ENCODE results near the gene SV2B.

Gene SV2B

DNA sequence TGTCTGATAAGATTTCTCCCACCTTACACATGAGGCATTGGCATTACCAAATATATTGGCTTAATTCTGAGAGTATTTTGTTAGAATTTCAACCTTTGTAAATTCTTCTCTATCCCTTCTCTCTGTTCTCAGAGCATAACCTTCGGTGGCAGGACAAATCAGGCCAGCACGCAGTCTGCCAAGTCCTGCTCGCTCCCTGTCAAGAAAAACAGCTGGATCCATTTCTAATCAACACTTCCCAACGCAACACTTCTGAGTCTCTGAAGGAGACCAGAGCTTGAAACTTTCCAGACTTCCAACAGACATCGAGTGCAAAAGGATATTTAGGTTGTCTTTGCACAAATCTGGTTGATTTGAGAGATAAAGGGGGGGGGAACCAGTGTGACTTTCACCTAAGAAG is 125.7 kb downstream of the SV2B start:
- in situ Hi-C loops (cut with MboI; ENCODE audit: low sequenced_read_pairs) = no loop called here

DNA sequence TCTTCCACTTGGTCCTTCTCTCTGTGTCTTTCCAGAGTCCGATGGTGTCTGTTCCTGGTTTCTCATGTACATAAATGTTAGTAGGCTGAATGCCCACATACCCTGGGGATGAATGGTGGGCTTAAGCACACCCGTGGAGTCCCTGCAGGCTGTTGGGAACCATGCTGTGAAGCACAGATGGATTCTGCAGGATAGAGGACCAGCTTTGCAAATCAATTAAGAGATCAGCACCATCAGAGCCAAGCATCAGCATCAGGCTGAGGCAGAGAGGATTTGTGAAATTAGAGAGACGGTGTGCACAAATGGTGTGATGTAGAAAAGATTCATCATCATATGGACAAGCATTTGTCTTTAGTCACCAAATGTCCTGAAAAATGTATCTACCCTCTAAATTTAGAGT is 127.1 kb downstream of the SV2B start:
- in situ Hi-C loops (cut with MboI; ENCODE audit: low sequenced_read_pairs) = no loop called here

DNA sequence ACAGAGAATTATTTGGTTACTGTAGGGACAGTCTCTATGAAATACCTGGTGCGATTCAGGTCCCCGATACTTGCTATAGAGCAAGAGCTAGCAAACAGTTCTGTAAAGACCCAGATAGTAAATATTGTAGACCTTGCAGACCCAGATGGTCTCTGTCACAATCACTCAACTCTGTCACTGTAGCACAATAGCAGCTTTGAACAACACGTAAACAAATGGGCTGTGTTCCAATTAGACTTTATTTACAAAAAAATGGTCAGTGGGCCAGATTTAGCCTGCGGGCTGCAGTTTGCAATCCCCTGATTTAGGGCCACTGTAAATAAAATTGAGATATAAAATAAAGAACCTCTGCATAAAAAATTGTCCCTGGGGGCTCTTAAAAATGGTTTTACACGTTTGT is 127.7 kb downstream of the SV2B start:
- in situ Hi-C loops (cut with MboI; ENCODE audit: low sequenced_read_pairs) = no loop called here

- in situ Hi-C loops (cut with MboI; ENCODE audit: low sequenced_read_pairs) = no loop called here
Observed at GRCh38 chr15:91228383-91228782, 128.3 kb downstream of the SV2B start.

DNA sequence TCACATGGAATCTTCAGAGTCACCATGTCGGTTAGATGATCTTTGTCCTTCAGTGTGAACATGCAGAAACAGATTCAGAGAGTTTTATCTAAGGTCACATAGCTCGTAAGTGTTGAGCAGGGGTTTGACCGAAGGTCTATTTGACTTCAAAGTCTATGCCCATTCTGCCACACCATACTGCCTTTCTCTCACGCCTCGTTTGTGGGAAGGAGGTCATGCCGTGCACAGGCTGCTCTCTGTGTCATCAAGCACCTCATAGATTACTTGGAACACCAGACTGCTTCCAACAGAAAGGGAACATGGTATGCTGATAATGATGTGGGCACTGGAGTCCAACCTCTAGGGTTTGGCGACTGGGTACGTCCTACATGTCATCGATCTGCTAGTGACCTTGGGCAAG is 128.8 kb downstream of the SV2B start:
- in situ Hi-C loops (cut with MboI; ENCODE audit: low sequenced_read_pairs) = no loop called here

DNA sequence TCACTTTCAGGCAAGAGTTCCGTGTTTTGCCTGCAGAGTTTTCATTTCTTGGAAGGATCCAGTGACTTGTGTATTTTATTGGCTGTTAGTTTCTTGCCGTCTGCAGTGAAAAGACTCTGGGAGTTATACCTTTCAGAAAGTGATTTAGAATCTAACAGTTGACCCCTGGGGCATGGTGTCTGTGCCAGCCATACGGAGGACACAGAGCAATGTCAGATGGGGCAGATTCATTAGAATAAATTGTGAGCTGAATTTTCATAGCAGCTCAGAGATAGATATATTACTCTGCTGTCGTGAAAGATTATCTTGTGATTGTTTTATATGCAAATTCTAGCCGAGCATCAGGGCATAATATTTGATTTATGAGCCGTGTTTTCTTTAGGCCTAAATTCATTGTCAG is 131.6 kb downstream of the SV2B start:
- in situ Hi-C loops (cut with MboI; ENCODE audit: low sequenced_read_pairs) = no loop called here

DNA sequence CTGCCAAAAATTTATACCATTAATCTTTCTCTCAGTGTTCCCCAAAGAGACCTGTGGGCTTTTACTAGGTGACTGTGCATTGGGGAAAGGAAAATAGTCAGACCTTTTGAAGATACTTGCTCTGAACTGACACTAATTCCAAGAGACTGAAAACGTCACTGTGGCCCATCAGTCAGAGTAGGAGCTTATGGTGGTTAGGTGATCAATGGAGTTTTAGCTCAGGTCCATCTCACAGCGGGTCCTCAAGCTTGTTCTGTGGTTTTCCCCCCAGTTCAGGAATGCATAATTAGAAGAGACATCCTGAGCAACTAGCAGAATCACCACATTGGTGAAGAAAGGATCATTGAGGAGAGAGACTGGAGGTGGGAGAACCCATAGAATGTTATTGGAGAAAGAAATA is 134.7 kb downstream of the SV2B start:
- in situ Hi-C loops (cut with MboI; ENCODE audit: low sequenced_read_pairs) = no loop called here

GRCh38 chr15:91235376-91235775 is 135.3 kb downstream of the SV2B start:
- in situ Hi-C loops (cut with MboI; ENCODE audit: low sequenced_read_pairs) = no loop called here

DNA sequence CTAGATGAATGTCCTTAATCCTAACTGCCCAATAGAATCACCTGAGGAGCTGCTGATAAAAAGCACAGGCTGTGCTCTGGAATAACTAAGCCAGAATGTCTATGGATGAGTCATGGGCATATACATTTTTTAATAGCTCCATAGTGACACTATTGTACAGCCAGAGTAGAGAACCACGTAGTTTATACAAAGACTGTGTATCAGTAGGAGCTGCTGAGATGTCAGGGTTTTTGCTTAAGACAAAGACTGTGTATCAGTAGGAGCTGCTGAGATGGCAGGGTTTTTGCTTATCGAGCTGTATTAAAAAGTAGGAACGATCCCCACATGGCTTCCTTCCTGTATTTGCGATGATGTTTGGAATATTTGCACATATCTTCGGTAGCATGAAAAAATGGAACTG is 137.4 kb downstream of the SV2B start:
- in situ Hi-C loops (cut with MboI; ENCODE audit: low sequenced_read_pairs) = no loop called here

DNA sequence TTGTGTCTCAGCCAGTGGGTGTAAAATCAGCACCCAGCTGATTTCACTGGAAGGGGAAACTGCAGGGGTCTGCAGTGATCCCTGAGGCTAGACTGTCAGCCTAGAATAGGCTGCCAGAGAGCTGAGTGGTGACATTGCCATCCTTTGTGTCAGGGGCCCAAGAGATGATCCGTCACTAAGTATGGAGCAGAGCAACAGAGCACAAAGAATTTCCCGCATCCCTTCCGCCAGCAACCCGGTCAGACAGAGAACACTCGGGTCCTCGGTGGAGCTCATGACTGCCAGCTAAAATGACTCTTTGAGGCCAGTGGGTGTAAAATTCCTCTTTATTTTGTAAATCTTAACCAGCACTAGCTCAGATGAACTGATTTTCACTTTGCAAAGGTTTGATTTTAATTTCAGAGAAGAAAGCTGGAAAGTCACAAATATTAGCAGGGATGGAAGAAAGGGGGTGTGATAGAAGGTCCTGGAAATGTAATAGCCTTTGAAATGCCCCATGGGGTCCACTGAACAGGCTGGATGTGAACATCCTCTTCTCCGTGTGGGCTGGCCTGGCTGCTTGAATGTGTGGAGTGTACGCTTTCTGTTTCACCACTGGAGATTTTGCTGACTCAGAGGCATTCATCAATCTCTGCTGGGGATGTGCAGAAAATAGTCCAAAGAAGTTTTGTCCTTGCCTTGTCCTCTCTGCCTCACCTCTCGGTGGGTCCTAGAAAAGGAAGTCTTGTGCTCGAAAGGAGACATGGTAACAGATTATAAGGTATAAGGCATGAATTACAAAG is 138.8 kb downstream of the SV2B start:
- in situ Hi-C loops (cut with MboI; ENCODE audit: low sequenced_read_pairs) = no loop called here

- in situ Hi-C loops (cut with MboI; ENCODE audit: low sequenced_read_pairs) = no loop called here
Observed at GRCh38 chr15:91243826-91244225, 143.8 kb downstream of the SV2B start.

GRCh38 chr15:91244919-91245318 is 144.9 kb downstream of the SV2B start:
- in situ Hi-C loops (cut with MboI; ENCODE audit: low sequenced_read_pairs) = no loop called here

- in situ Hi-C loops (cut with MboI; ENCODE audit: low sequenced_read_pairs) = no loop called here
Observed at GRCh38 chr15:91246998-91247397, 146.9 kb downstream of the SV2B start.

- in situ Hi-C loops (cut with MboI; ENCODE audit: low sequenced_read_pairs) = no loop called here
Observed at GRCh38 chr15:91249591-91249990, 149.5 kb downstream of the SV2B start.

DNA sequence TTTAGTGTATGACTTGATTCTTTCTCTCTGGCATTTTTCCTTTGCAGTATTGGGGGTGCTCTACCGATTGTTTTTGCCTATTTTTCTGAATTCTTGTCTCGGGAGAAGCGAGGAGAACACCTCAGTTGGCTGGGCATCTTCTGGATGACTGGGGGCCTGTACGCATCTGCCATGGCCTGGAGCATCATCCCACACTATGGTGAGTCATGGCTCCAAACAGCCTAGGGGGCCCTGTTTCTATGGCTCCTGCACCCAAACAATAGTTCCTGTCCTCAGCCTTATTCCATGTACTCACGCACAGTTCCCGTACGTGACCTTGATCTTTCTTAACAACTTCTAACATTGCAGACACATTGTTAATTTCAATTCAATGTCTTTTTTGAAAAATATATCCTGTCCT is 152.3 kb downstream of the SV2B start:
- in situ Hi-C loops (cut with MboI; ENCODE audit: low sequenced_read_pairs) = loop anchor here (25.0 kb wide), 1 partner anchor 290 kb away; the partner anchor contains the start of gene RCCD1

DNA sequence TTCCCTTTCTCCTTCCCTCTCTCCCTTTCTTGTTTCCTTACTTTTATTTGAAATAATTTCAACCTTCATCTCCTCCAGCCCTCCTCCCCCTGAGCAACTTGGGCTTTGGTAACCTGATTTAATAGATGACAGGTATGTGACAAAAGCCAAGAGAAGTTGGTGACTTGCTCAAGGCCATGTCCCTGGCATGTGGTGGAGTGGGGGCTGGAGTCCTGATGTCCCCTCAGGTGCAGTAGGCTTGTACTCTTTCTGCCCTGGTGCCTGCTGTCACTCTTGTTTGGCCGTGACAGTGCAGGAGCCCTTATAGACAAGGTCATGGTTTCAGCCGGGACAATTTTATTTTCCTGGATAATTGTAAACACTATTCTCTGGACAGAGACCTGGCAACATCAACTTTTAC is 152.7 kb downstream of the SV2B start:
- in situ Hi-C loops (cut with MboI; ENCODE audit: low sequenced_read_pairs) = loop anchor here (25.0 kb wide), 1 partner anchor 290 kb away; the partner anchor contains the start of gene RCCD1

DNA sequence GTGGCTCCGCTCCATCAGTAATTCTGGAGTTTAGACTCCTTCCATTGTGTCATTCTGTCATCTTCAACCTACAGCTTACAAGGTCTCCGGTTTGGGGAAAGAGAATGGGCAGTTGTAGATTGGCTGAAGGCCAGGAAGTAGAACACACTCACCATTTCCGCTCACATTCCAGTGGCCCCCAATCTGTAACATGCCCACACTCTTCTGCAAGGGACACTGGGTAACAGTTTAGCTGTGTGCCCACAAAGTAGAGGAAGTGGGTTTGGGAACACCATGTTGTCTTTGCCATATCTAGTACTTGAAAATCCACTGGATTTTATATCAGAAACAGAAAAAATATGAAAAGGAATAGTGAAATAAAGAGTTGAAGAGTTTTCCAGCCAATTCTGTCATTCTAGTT is 153.5 kb downstream of the SV2B start:
- in situ Hi-C loops (cut with MboI; ENCODE audit: low sequenced_read_pairs) = loop anchor here (25.0 kb wide), 1 partner anchor 291 kb away; the partner anchor contains the start of gene RCCD1

GRCh38 chr15:91254766-91255165 is 154.7 kb downstream of the SV2B start:
- in situ Hi-C loops (cut with MboI; ENCODE audit: low sequenced_read_pairs) = loop anchor here (25.0 kb wide), 1 partner anchor 292 kb away; the partner anchor contains the start of gene RCCD1

- in situ Hi-C loops (cut with MboI; ENCODE audit: low sequenced_read_pairs) = loop anchor here (25.0 kb wide), 1 partner anchor 293 kb away; the partner anchor contains the start of gene RCCD1
Observed at GRCh38 chr15:91255670-91256192, 155.7 kb downstream of the SV2B start.

GRCh38 chr15:91257746-91258414 is 157.8 kb downstream of the SV2B start:
- in situ Hi-C loops (cut with MboI; ENCODE audit: low sequenced_read_pairs) = loop anchor here (25.0 kb wide), 1 partner anchor 296 kb away; the partner anchor contains the start of gene RCCD1

GRCh38 chr15:91258415-91258759 is 158.3 kb downstream of the SV2B start:
- in situ Hi-C loops (cut with MboI; ENCODE audit: low sequenced_read_pairs) = loop anchor here (25.0 kb wide), 1 partner anchor 296 kb away; the partner anchor contains the start of gene RCCD1

DNA sequence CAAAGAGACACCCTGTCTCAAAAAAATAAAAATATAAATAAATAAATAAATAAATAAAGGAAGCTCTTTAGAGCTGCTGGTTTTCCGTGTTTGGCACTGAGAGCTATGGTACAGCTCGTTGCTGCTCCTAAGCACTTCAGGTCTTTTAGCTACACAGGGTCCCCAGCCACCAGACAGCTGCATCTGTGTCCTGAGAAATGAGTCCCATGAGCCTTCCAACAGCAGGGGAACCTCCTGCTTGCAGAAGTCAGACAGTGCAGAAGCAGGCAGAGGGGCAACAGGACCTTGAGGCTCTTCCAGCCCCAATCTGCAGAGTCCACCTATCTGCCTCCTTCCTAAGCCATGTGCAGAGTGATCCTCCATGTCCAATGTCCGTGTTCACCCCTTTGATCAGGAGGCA is 159.0 kb downstream of the SV2B start:
- in situ Hi-C loops (cut with MboI; ENCODE audit: low sequenced_read_pairs) = loop anchor here (25.0 kb wide), 1 partner anchor 297 kb away; the partner anchor contains the start of gene RCCD1

Measured in HL-60/S4 treated with retinoic acid at 250 ng/mL for 4 days and 3 days (cell line).